IPS DF 6.9 (cell line): ENCODE results near the gene MCRIP2.

ENCODE experiments used
- DNase-seq: peaks from one replicate; pipeline ENCODE4 v3.0.0-alpha.2; 2013; ENCODE audit warnings: low read depth, low spot score
- H3K27ac ChIP-seq: one replicate; pipeline ENCODE4 v1.5.1; 2013; ENCODE audit warnings: low read length, control low read depth
- H3K27me3 ChIP-seq: 2 replicates; pipeline ENCODE4 v1.6.1; 2013; ENCODE audit warnings: mild to moderate bottlenecking, low read length; ENCODE audit not compliant: control insufficient read depth, insufficient read depth
- H3K36me3 ChIP-seq: 2 replicates; pipeline ENCODE4 v1.6.1; 2013; ENCODE audit warnings: low read length; ENCODE audit not compliant: control insufficient read depth, insufficient read depth
- H3K4me1 ChIP-seq: 2 replicates; pipeline ENCODE4 v1.6.1; 2013; ENCODE audit warnings: low read length; ENCODE audit not compliant: control insufficient read depth, insufficient read depth
- H3K4me3 ChIP-seq: 2 replicates; pipeline ENCODE4 v1.5.1; 2013; ENCODE audit warnings: mild to moderate bottlenecking, low read length
- H3K9me3 ChIP-seq: 2 replicates; pipeline ENCODE4 v1.6.1; 2013; ENCODE audit warnings: low read length, inconsistent platforms; ENCODE audit not compliant: control insufficient read depth, insufficient read depth
- WGBS: extraction: QIAGEN DNeasy Blood & Tissue Kit; methylation state at CpG from one replicate; pipeline ENCODE4 v1.1.7; 2013; ENCODE audit warnings: mixed read lengths, missing lambda C conversion rate; ENCODE audit not compliant: insufficient read length, insufficient coverage; 5-methylcytosine and 5-hydroxymethylcytosine counted together

Gene MCRIP2

GRCh38 chr16:598823-599739 lies 42.5 kb upstream of the MCRIP2 start:
- no peaks in the 10 kb centered on the region for H3K27me3 ChIP-seq
- H3K27ac ChIP-seq, result no peak overlapping the region
- DNase-seq, result no peak
- H3K9me3 ChIP-seq, result no peaks in the 10 kb centered on the region
- H3K4me3 ChIP-seq, result no peak overlapping the region
- H3K4me1 ChIP-seq, result peaks cover 1% of the 10 kb centered on the region; the same call in 1 of the 2 replicates
- WGBS, result no CpG with 5 or more reads among the region's 43 CpGs
- H3K36me3 ChIP-seq, result peaks cover 6% of the 10 kb centered on the region; the same call in 1 of the 2 replicates

GRCh38 chr16:600781-601180 lies 40.8 kb upstream of the MCRIP2 start:
- no peaks in the 10 kb centered on the region for H3K9me3 ChIP-seq
- no peak for DNase-seq
- H3K36me3 ChIP-seq, result peaks cover 6% of the 10 kb centered on the region; the same call in 1 of the 2 replicates
- H3K4me3 ChIP-seq, result no peak overlapping the region
- H3K27ac ChIP-seq, result no peak overlapping the region
- WGBS, result no CpG with 5 or more reads among the region's 7 CpGs
- H3K4me1 ChIP-seq, result peaks cover 1% of the 10 kb centered on the region; the same call in 1 of the 2 replicates
- no peaks in the 10 kb centered on the region for H3K27me3 ChIP-seq

GRCh38 chr16:603933-604332 lies 37.7 kb upstream of the MCRIP2 start:
- Histone ChIP-seq H3K27me3 (no peaks in the 10 kb centered on the region), H3K4me1 (peaks cover 1% of the 10 kb centered on the region; the same call in 1 of the 2 replicates), H3K27ac (no peak overlapping the region), H3K4me3 (no peak overlapping the region), H3K36me3 (peaks cover 3% of the 10 kb centered on the region; the same call in 1 of the 2 replicates), H3K9me3 (no peaks in the 10 kb centered on the region)
- no CpG with 5 or more reads among the region's 5 CpGs for WGBS
- no peak for DNase-seq

- Histone ChIP-seq H3K9me3 (no peaks in the 10 kb centered on the region), H3K4me1 (no peaks in the 10 kb centered on the region), H3K27ac (no peak overlapping the region), H3K4me3 (no peak overlapping the region), H3K36me3 (no peaks in the 10 kb centered on the region), H3K27me3 (no peaks in the 10 kb centered on the region)
- DNase-seq, result no peak
- no CpG with 5 or more reads among the region's 22 CpGs for WGBS
Observed at GRCh38 chr16:606656-607307, 34.8 kb upstream of the MCRIP2 start.

GRCh38 chr16:608019-608418 lies 33.6 kb upstream of the MCRIP2 start:
- H3K9me3 ChIP-seq, result no peaks in the 10 kb centered on the region
- no peaks in the 10 kb centered on the region for H3K4me1 ChIP-seq
- H3K27ac ChIP-seq, result no peak overlapping the region
- no peak overlapping the region for H3K4me3 ChIP-seq
- DNase-seq, result no peak
- no peaks in the 10 kb centered on the region for H3K27me3 ChIP-seq
- no CpG with 5 or more reads among the region's 10 CpGs for whole genome bisulfite sequencing
- no peaks in the 10 kb centered on the region for H3K36me3 ChIP-seq

- no CpG with 5 or more reads among the region's 13 CpGs for WGBS
- H3K27ac ChIP-seq, result no peak overlapping the region
- no peak for DNase-seq
- no peaks in the 10 kb centered on the region; the same call in 1 of the 2 replicates for H3K36me3 ChIP-seq
- no peaks in the 10 kb centered on the region for H3K9me3 ChIP-seq
- H3K4me3 ChIP-seq, result no peak overlapping the region
- H3K27me3 ChIP-seq, result no peaks in the 10 kb centered on the region
- no peaks in the 10 kb centered on the region for H3K4me1 ChIP-seq
Observed at GRCh38 chr16:609316-609715, 32.3 kb upstream of the MCRIP2 start.

GRCh38 chr16:609984-610383 lies 31.6 kb upstream of the MCRIP2 start:
- H3K9me3 ChIP-seq, result no peaks in the 10 kb centered on the region
- no peaks in the 10 kb centered on the region for H3K4me1 ChIP-seq
- H3K4me3 ChIP-seq, result no peak overlapping the region
- no CpG with 5 or more reads among the region's 14 CpGs for WGBS
- H3K27ac ChIP-seq, result no peak overlapping the region
- no peak for DNase-seq
- H3K36me3 ChIP-seq, result peaks cover 2% of the 10 kb centered on the region; the same call in 1 of the 2 replicates
- no peaks in the 10 kb centered on the region for H3K27me3 ChIP-seq

- Histone ChIP-seq H3K4me3 (no peak overlapping the region), H3K36me3 (peaks cover 2% of the 10 kb centered on the region; the same call in 1 of the 2 replicates), H3K27me3 (no peaks in the 10 kb centered on the region), H3K9me3 (no peaks in the 10 kb centered on the region), H3K4me1 (no peaks in the 10 kb centered on the region), H3K27ac (no peak overlapping the region)
- WGBS, result no CpG with 5 or more reads among the region's 28 CpGs
- DNase-seq, result no peak
Observed at GRCh38 chr16:610513-611381, 30.9 kb upstream of the MCRIP2 start.

GRCh38 chr16:615122-615521 lies 26.5 kb upstream of the MCRIP2 start:
- no CpG with 5 or more reads among the region's 13 CpGs for WGBS
- peaks cover 2% of the 10 kb centered on the region; the same call in 1 of the 2 replicates for H3K36me3 ChIP-seq
- no peak for DNase-seq

More at GRCh38 chr16:615122-615521, 26.5 kb upstream of the MCRIP2 start:
- Histone ChIP-seq H3K4me1 (no peaks in the 10 kb centered on the region), H3K27me3 (no peaks in the 10 kb centered on the region), H3K9me3 (no peaks in the 10 kb centered on the region), H3K4me3 (no peak overlapping the region), H3K27ac (no peak overlapping the region)
